Activated T-cell treated with anti-CD3 and anti-CD28 coated beads, Interleukin-2, amount 50 U/mL, for 72 hours (primary cell): ENCODE results near the gene DERL2. TPM values are rescaled to one million over a fixed set of nuclear protein-coding genes. Genes with fewer than 3 reads are reported as not detected.
A peak's percentile ranks its signal among the peaks of the same experiment; 100 is the strongest.

ENCODE experiments used
- ATAC-seq, 2 donors: fragments of 150-1000 bp; cut with Tn5 transposase; replicated peaks in 1 of 2; 2 replicates each; pipeline ENCODE4 v1.10.0; 2021; ENCODE audit warnings: moderate library complexity in 2 of 2, mild to moderate bottlenecking in 1 of 2
- DNase-seq, 2 donors: peaks; one replicate each; pipeline ENCODE4 v3.0.0; 2021 to 2022; ENCODE audit warnings: mixed read lengths in 1 of 2
- H3K27ac Mint-ChIP-seq: one replicate; pipeline ENCODE4 v1.8.0; 2022; ENCODE audit warnings: mild to moderate bottlenecking, moderate library complexity, mixed read lengths
- H3K27me3 Mint-ChIP-seq: one replicate; pipeline ENCODE4 v1.8.0; 2022; ENCODE audit warnings: low read depth, mixed read lengths
- H3K36me3 Mint-ChIP-seq, 2 donors: one replicate each; pipeline ENCODE4 v1.8.0; 2022; ENCODE audit warnings: mixed read lengths in 2 of 2, mild to moderate bottlenecking in 1 of 2; ENCODE audit not compliant: insufficient read depth in 2 of 2
- H3K4me1 Mint-ChIP-seq: one replicate; pipeline ENCODE4 v1.8.0; 2022; ENCODE audit warnings: low read depth, mixed read lengths
- H3K4me3 Mint-ChIP-seq, 2 donors: one replicate each; pipeline ENCODE4 v1.8.0; 2022; ENCODE audit warnings: mild to moderate bottlenecking in 2 of 2, mixed read lengths in 2 of 2, moderate library complexity in 2 of 2
- H3K9me3 Mint-ChIP-seq, 2 donors: one replicate each; pipeline ENCODE4 v1.8.0; 2022; ENCODE audit warnings: mixed read lengths in 2 of 2
- total RNA-seq, 2 donors: library from RNA; stranded (reverse); gene quantifications; one replicate each; pipeline ENCODE4 v1.2.3, GENCODE V29; 2022

DERL2 gene
- total RNA-seq, 2 donors from 2014 or later: 71.5 to 87.3 TPM

- Mint-ChIP-seq H3K36me3 (peaks cover 6 to 22% of the 10 kb centered on the region in 2 donors), H3K4me1 (peaks cover 41% of the 10 kb centered on the region), H3K27me3 (no peaks in the 10 kb centered on the region), H3K27ac (no peak overlapping the region), H3K4me3 (peak overlapping the region in 1 of 2 donors; percentile 97), H3K9me3 (no peaks in the 10 kb centered on the region)
- DNase-seq: no peak
- no peak for ATAC-seq
These were observed 63.5 kb downstream of the DERL2 start for GRCh38 chr17:5422505-5422904.

Other genes with a start within 250 kb of the DERL2 start
- gene RABEP1, start 203.9 kb downstream of the DERL2 start, total RNA-seq: 10 to 100 TPM; 39.1 to 43.2 TPM
- 100 to 1,000 TPM in 1 of 2 donors, 10 to 100 TPM in 1; 97.4 to 103 TPM for gene NUP88, start 66.5 kb downstream of the DERL2 start, total RNA-seq
- 10 to 100 TPM; 62.6 to 65.0 TPM for gene RPAIN, start 66.0 kb downstream of the DERL2 start, total RNA-seq
- gene C1QBP, start 47.0 kb downstream of the DERL2 start, total RNA-seq: 100 to 1,000 TPM; 203 to 206 TPM
- gene DHX33, start 17.2 kb downstream of the DERL2 start, total RNA-seq: 10 to 100 TPM; 20.6 to 26.4 TPM
- 10 to 100 TPM; 38.6 to 39.6 TPM for gene MIS12, start 388 bp upstream of the DERL2 start, total RNA-seq
- gene NLRP1, start 98.3 kb upstream of the DERL2 start, total RNA-seq: 10 to 100 TPM; 79.0 to 83.9 TPM